ENCODE data around the gene CCL13.
"Not testable (repeated sequence)": the region's sequence is repeated elsewhere in the genome, so short reads cannot be mapped to it uniquely, and the experiment has no call there.

CCL13 gene

DNA sequence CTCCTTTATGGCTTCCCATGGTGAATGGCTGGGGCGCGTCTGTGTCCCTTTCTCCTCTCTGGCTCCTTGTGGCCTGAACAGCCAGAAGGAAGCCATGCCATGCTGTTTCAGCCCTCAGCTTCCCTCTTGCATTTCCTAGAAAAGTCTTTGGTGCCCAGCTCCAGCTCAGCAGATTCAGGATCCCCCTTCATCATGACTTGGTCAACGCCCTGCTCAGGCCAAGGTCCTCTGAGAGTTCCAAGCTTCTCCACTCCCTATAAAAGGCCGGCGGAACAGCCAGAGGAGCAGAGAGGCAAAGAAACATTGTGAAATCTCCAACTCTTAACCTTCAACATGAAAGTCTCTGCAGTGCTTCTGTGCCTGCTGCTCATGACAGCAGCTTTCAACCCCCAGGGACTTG is at the start of gene CCL13:
CCL13 (plus strand) TSS at position 287 of the 400 bp plus-strand sequence; CDS start at position 334, 47 bp downstream.
- no peak for DNase-seq

DNA sequence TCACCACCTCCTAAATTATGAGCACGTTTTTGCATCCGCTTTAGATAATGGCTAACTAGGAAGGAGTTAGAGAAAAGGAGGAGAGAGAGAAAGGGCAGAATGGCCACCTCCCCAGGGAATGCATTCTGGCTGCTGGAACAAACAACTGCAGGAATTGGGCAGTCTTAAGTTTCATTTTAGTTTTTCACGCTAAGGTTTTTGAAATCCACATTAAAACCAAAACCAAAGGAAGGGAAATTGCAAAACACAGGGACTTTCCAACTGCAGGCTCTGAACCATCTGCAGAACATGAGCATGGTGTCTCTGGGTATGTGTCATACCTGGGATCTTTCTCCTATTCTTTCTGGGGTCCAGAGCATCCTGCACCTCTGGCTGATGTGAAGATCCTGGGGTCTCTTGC is 49.2 kb upstream of the CCL13 start:
- DNase-seq: no peak

DNA sequence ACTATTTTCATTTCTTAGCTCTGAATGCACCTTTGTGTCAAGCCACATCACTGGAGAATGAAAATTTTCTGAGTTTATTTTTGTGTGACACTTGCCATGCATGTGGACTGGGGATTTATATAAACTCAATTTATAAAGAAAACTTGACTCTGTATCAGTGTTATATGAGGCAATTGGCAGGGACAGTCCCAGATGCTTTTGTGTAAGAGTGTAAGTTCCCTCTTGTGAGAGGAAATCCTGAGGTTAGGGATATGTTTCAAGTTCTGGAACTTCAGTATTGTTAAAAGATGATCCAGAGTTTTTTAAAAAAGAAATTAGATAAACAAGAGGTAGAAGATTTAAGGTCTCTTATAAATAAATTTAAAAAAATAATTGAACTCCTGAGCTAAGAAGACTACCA is 47.9 kb upstream of the CCL13 start:
- DNase-seq: no peak

DNA sequence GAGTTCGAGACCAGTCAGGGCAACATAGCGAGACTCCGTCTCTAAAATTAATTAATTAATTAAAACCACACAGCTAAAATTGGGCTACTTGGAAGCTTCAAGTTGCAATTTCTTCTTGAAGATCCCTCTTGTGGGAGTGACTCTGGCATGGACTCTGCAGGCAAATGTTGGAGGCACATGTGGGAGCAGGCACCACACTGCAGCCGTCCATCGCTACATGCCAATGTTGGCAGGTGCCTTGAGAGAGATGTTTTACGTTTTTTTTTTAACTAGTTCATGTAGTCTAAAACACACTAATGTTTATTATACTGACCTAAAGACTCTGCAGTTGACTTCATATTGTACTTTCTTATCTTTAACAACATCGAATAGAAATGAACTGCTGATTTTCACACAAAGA is 45.0 kb upstream of the CCL13 start:
- DNase-seq: no peak

DNA sequence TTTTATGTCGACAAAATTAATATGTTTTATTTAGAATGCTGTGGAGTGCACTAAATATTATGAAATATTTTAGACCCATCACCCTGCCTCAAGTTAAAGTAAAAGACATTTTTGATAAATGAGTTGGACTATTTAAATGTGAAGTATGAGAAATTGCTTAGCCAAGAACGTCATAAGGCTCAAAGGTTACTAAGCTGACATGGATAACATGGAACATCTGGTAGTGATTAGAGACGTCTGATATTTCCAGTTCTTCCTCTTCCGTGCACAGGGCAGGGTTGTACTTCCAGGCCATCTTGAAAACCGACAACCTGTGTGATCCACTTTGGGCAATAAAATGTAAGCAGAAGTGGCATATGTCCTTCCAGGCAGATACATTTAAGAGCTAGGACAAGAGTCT is 44.2 kb upstream of the CCL13 start:
- DNase-seq: no peak

DNA sequence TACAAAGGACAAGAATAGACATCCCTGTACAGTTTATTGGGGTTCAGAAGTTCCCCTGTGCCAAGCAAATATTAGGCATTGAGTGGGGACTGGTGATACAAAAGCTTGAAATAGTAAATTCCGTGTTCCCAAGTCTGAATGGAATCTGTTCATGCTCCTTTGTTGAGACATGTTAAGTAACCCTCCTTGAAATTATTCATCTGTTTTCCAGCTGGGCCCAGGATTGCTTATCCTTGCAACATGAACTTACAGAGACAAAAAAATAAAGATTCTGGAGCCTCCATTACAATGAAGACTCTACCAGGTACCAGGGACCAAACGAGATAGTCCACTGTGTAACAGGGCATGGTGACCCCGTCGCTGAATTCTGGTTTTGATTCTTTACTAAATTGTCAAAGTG is 43.1 kb upstream of the CCL13 start:
- DNase-seq: no peak

DNA sequence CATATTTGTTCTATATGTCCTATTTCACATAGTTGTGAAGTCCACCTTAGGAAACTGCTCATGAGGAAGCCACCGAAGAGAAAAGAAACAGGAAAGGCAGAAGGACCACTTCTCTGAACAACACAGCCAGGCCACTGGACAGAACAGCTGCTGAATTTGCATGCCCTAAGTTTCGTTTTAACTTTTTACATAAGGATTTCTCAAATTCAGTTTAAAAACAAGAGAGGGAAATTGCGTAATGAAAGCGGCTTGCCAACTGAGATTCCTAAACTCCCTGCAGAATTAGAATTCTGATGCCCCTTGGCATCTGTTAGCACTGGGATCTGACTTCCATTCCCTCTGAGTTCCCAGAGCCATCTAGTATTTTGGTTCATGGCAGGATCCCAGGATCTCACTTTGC is 42.0 kb upstream of the CCL13 start:
- DNase-seq: no peak

DNA sequence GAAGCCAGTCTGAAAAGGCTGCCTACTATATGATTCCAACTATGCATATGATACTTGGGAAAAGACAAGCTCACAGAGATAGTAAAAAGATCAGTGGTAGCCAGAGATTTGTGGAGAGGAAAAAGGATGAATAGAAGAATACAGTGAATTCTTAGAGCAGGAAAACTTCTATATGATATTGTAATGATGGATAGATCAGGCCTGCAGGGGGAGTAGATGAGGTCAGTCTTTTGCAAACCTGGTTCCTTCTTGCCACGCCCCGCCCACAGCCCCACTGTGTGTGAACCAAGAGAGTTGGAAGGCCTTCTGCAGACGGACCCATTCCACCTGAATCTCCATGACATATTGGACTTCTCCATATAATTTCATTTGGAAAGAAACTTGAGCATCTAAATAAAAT is 37.8 kb upstream of the CCL13 start:
- peak; percentile 59 for DNase-seq

DNA sequence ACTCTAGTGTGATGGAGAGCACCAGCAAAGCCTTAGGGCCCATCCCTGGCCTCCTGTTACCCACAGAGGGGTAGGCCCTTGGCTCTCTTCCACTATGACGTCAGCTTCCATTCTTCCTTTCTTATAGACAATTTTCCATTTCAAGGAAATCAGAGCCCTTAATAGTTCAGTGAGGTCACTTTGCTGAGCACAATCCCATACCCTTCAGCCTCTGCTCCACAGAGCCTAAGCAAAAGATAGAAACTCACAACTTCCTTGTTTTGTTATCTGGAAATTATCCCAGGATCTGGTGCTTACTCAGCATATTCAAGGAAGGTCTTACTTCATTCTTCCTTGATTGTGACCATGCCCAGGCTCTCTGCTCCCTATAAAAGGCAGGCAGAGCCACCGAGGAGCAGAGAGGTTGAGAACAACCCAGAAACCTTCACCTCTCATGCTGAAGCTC is 37.2 kb upstream of the CCL13 start, which contains the start of gene CCL8:
CCL8 (plus strand) TSS at position 397 of the 445 bp plus-strand sequence. CDS start 67 bp downstream, outside the sequence.
- no peak for DNase-seq

DNA sequence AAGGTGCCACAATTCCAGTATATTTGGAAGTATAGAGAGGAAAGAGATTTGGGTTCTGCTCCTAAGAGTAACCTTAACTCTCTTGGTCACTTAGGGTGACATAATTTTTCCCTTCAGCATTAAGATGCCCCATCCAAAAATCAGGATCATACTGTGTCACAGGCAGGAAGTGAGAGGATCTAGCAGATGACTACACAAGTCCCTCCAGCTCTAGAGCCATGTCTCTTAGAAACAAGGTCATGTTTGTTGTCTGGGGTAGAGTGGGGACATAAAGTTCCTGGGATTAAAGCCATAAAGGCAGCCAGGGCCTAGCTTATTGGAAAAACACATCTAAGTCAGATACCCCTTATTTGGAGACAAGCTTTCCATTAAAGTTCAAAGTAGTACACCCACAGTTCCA is 34.3 kb upstream of the CCL13 start:
- no peak for DNase-seq

DNA sequence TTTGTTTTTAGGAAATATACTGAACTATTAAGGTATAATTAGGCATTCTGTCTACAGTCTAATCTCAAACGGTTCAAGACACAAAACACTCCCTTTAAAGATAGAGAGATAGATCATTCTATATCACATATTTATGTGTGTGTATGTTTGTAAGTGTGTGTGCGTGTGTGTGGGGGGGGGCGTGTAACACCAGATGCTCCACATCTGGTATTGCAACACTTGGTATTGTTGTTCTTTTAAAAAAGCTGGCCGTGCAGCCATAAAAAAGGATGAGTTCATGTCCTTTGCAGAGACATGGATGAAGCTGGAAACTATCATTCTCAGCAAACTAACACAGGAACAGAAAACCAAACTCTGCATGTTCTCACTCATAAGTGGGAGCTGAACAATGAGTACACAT is 28.7 kb upstream of the CCL13 start:
- not testable (repeated sequence) for DNase-seq

DNA sequence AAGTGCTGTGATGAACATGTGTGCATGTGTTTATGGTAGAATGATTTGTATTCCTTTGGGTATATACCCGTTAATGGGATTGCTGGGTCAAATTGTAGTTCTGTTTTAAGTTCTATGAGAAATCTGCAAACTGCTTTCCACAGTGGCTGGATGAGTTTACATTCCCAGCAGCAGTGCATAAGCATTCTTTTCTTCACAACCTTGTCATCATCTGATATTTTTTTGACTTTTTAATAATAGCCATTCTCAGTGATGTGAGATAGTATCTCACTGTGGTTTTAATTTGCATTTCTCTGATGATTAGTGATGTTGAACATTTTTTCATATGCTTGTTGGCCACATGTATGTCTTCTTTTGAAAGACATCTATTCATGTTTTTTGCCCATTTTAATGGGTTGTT is 18.6 kb upstream of the CCL13 start:
- DNase-seq: no peak

DNA sequence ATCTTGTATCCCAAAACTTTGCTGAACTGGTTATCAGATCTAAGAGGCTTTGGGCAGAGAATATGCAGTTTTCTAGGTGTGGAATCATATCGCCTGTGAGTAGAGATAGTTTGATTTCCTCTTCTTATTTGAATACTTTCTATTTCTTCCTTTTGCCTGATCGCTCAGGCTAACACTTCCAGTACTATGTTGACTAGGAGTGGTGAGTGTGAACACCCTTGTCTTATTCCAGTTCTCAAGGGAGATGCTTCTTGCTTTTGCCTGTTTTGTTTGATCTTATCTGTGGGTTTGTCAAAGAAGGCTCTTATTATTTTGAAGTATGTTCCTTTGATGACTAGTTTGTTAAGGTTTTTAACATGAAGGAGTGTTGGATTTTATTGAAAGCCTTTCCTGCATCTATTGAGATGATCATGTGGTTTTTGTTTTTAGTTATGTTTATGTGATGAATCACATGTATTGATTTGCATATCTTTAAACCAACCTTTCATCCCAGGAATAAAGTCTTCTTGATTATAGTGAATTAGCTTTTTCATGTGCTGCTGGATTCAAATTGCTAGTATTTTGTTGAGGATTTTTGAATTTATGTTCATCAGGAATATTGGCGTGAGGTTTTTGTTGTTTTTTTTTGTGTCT is 17.0 kb upstream of the CCL13 start:
- DNase-seq: no peak

DNA sequence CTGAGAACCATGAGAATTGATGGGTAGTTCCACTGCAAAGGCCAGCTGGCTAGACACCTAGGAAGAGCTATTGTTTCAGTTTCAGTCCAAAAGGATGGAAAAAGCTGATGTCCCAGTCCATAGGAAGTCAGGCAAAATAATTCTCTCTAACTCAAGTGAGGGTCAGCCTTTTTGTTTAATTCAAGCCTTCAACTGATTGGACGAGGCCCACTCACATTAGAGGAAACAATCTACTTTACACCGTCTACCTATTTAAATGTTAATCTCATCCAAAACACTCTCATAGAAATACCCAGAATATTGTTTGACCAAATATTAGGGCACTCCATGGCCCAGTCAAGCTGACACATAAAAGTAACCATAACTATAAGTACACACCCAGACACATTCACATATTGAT is 14.4 kb upstream of the CCL13 start:
- DNase-seq: no peak

DNA sequence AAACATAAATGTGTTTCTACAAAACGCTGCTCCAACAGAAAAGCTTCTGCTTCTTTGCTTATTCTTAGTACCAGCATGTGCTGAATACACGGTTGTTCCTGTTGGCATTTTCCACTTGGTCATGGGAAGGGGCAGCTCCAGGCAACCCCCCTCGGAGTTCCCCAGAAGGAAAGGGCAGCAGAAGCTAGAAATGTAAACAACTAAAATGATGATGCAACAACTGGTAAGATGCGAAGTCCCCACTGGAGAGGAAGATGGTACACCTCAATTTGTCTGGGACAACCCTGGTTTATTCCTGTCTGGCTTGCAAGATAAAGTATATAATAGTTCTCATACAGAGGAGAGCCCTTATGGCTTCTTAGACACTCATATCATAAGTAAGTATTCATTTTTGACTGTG is 9.2 kb upstream of the CCL13 start:
- no peak for DNase-seq

DNA sequence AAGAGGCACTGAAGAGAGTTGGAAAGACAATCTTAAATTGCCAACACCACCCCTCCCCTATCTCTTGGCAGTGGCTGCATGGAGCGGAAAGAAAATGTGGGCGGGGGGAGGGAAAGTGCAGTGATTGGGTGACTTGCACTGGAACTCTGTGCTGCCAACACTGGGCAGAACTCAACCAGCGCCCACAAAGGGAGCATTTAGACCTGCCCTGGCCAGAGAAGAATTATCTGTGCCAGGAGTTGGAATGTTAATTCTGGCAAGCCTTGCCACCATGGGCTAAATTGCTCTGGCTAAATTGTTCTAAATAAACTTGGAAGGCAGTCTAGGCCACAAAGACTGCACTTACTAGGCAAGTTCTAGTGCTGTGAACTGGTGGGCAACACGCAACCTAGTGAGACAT is 6.5 kb upstream of the CCL13 start:
- DNase-seq: no peak

DNA sequence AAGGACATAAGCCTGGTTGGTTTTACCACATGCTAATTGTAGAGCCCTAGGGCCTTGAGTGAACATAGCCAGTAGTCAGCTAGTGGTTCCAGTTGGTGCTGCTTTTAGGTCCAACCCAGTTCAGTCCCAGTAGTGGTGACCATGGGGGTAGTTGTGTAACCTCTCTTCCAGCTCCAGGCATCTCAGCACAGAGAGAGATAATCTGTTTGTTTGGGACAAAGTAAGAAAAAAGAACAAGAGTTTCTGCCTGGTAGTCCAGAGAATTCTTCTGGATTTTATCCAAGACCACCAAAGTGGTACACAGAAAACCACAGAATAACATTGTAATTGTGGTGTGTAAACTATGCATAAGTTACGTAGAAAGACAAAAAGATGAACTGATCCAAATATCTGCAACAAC is 5.2 kb upstream of the CCL13 start:
- DNase-seq: no peak

DNA sequence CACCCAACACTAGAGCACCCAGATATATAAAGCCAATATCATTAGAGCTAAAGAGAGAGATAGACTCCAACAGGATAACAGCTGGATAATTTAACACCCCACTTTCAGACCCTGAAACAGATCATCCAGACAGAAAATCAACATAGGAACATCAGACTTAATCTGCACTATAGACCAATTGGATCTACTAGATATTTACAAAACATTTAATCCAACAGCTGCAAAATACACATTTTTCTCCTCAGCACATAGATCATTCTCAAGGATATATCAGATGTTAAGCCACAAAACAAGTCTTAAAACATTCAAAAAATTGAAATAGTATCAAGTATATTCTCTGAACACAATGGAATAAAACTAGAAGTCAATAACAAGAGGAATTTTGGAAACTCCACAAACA is 4.1 kb upstream of the CCL13 start:
- DNase-seq: no peak

DNA sequence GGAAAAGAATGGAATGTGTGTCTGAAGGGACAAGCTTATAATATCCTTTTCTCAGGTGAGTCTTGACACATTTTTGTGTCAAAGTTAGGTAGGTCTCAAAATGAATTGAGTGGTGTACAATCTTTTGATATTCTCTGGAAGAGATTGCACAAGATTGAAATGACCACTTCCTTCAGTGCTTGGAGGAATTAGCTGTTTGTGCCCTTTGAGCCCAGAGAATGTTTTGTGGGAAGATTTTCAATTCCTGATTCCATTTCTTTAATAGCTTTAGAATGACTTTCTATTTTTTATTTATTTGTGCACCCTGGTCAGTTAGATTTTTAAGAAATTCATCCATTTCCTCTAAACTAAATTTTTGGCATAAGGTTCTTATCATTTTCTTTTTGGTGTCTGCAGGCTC is 1.6 kb upstream of the CCL13 start:
- DNase-seq: no peak

DNA sequence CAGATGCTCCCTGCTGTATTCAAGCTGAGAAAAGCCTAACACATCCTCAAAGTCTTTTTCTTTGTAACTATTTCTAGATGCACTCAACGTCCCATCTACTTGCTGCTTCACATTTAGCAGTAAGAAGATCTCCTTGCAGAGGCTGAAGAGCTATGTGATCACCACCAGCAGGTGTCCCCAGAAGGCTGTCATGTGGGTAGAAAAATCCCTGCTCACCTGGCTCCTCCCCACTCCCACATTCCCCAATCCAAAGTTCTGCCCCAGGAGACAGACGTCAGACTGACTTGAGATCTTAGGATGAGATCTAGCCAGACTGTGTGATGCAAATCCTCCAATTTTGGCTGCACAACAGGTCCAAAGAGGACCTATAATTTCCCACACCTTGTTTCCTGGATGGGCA is 1.1 kb downstream of the CCL13 start:
- DNase-seq: no peak

DNA sequence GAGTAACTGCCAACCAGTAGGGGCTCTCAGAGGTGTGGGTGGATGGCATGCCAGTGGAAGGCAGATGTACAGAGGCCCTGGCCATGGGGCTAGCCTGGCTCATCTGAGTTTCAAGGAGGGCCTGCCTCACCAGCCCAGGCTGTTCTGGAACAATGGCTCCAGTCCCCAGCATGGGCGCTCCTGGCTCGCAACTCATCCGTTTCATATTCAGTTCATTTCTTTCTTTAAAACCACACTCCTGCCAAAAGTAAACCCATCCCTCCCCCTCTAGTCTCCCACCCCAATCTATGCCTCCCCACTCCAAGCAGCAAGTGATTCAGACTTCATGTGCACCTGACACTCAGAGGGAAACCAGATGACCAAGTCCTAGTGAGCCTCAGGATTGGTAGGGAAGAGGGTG is 2.4 kb downstream of the CCL13 start:
- DNase-seq: no peak

DNA sequence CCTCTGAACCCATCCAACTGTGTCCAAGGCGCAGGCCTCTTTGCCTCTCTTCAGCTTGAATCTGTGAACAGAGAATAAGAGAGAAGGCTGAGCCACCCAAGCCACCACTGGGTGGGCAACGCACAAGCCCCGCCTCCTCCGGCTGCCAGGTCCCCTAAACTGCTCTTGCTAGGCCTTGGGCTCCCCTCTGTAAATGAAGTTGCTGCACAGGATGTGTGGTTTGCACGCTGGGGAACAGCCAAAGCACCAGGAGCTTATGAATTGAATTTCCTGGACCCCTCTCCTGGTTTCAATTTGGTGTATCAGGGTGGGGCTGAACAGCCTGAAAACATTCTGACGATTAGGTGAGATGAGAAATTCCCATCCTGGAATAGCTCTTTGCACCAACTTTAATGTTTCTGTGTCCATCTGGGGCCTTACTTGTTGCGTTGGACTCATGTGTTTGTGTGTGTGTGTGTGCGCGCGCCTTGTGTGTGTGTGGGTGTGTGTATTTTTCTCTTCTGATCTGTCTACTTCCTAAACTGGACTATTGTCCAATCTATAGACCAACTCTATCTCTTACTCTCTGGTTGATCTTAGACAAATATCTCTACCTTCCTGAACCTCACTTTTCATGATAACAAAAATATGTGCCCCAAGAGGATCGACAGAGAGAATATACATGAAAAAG is 4.5 kb downstream of the CCL13 start:
- DNase-seq: no peak

DNA sequence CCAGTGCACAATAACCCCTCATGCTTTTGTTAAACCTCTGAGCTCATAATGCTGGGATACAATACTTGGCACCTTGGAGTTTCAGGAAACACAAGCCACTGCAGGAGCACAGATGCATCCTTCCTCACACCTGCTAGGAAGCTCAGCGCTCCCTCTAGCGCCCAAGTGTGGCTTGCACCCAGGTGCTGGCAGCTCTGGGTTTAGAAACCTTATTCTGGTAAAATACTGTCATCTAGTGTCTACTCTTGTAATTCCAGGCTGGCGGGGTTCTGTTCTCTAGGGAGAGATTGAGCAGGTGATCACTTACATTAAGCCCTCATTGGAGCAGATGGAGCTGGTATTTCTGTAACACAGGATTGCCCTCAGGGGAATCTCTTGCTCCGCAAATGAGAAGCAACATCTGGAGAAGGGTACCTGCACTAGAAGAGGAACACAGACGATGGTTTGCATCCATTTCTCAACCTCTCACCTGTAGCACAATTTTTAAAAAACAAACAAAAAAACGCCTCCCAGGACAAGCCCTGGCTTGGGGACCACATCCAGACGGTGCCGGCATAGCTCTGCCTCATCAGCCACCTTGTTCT is 5.3 kb downstream of the CCL13 start:
- peak; percentile 94 for DNase-seq

DNA sequence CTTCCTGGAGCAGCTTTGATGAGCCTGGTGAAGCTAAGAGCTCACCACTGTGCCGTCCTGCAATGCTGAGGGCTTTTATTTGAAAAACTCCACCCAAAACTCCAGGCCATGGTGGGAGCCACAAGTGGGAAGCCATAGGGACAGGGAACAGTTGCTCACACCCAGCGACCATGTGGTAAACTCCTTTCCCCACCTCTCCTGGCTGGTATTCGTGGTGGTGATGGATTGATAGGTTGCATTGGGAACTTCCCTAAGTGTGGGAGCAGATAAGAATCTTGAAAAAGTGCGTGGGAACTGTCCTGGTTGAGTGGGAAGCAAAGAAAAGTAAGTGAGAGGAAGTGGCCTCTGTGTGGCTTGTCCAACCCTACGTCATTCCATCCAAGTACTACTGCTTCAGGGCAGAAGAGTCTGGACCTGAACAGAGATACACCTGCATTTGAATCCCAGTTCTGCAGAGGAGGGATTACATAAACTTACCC is 6.9 kb downstream of the CCL13 start, which contains the start of gene CCL1:
CCL1 (minus strand) TSS at position 51 of the 479 bp plus-strand sequence. CDS start 72 bp downstream, outside the sequence.
- no peak for DNase-seq

Data from hematopoietic multipotent progenitor cell treated with erythropoietin and hydrocortisone succinate and interleukin-3 and kit ligand, for 6 days (in vitro differentiated cells).